NCI-H524 treated with DMSO at 0.1 percent for 48 hours (cell line): ENCODE measurements around the gene AHCYL1.
"Not testable (repeated sequence)": the region's sequence is repeated elsewhere in the genome, so short reads cannot be mapped to it uniquely, and the experiment has no call there.

Source experiments
- DNase-seq: peaks from one replicate; lab custom pipeline; 2025; lab: John Stamatoyannopoulos, UW

Gene AHCYL1

GRCh38 chr1:109997867-109998229 is 13.3 kb downstream of the AHCYL1 start:
- no peak for DNase-seq

- DNase-seq = no peak
Measured at GRCh38 chr1:110002695-110003094, 18.1 kb downstream of the AHCYL1 start.

- DNase-seq = peak; percentile 57
Measured at GRCh38 chr1:110003747-110004428, 19.3 kb downstream of the AHCYL1 start.

- no peak for DNase-seq
Measured at GRCh38 chr1:110004583-110004982, 20.0 kb downstream of the AHCYL1 start.

- no peak for DNase-seq
Measured at GRCh38 chr1:110005971-110006370, 21.4 kb downstream of the AHCYL1 start.

- no peak for DNase-seq
Measured at GRCh38 chr1:110006516-110006915, 22.0 kb downstream of the AHCYL1 start.

- DNase-seq = no peak
Measured at GRCh38 chr1:110007046-110007830, 22.7 kb downstream of the AHCYL1 start.

GRCh38 chr1:110008971-110009565 is 24.5 kb downstream of the AHCYL1 start:
- DNase-seq = no peak

GRCh38 chr1:110011527-110012041 is 27.0 kb downstream of the AHCYL1 start:
- DNase-seq = peak; percentile 16

GRCh38 chr1:110012100-110012780 is 27.7 kb downstream of the AHCYL1 start:
- DNase-seq = no peak

GRCh38 chr1:110017792-110018191 is 33.2 kb downstream of the AHCYL1 start:
- no peak for DNase-seq

GRCh38 chr1:110018396-110018795 is 33.8 kb downstream of the AHCYL1 start:
- no peak for DNase-seq

- no peak for DNase-seq
Measured at GRCh38 chr1:110019770-110020169, 35.2 kb downstream of the AHCYL1 start.

GRCh38 chr1:110021285-110021684 is 36.7 kb downstream of the AHCYL1 start:
- no peak for DNase-seq

- DNase-seq = no peak
Measured at GRCh38 chr1:110024613-110025012, 40.0 kb downstream of the AHCYL1 start.

- not testable (repeated sequence) for DNase-seq
Measured at GRCh38 chr1:110030687-110031086, 46.1 kb downstream of the AHCYL1 start.

GRCh38 chr1:110032327-110032726 is 47.8 kb downstream of the AHCYL1 start:
- no peak for DNase-seq

- DNase-seq = no peak
Measured at GRCh38 chr1:110033421-110033820, 48.9 kb downstream of the AHCYL1 start.

GRCh38 chr1:110034040-110034450 is 49.5 kb downstream of the AHCYL1 start:
- DNase-seq = no peak

GRCh38 chr1:110034451-110035235 is 50.1 kb downstream of the AHCYL1 start, which contains the start of gene STRIP1:
Gene STRIP1, plus strand, starts transcription at chr1:110034624. Its CDS starts 14 bp downstream, at chr1:110034638.
- peak; percentile 61 for DNase-seq

GRCh38 chr1:110035236-110035752 is 50.7 kb downstream of the AHCYL1 start:
- DNase-seq = no peak
